G401.6 (cell line): Measurements from ENCODE around the gene MYRF.

Experiments
- FAIRE-seq: peaks from 2 replicates; lab custom pipeline; 2012; peaks lifted over from hg19 to GRCh38; lab: Jason Lieb, UNC

MYRF gene

GRCh38 chr11:61752117-61752924 lies at the start of gene MYRF:
Gene MYRF, plus strand, starts transcription at chr11:61752636. Its CDS starts 109 bp downstream, at chr11:61752745.
- no peak for FAIRE-seq

GRCh38 chr11:61702701-61703312 lies 49.6 kb upstream of the MYRF start:
- FAIRE-seq, result no peak

GRCh38 chr11:61704838-61705237 lies 47.6 kb upstream of the MYRF start:
- FAIRE-seq, result no peak

- no peak for FAIRE-seq
Observed at GRCh38 chr11:61706452-61707400, 45.7 kb upstream of the MYRF start.

GRCh38 chr11:61707574-61707973 lies 44.9 kb upstream of the MYRF start:
- FAIRE-seq, result no peak

- FAIRE-seq, result no peak
Observed at GRCh38 chr11:61709110-61709509, 43.3 kb upstream of the MYRF start.

- FAIRE-seq, result no peak
Observed at GRCh38 chr11:61709572-61709971, 42.9 kb upstream of the MYRF start.

- no peak for FAIRE-seq
Observed at GRCh38 chr11:61710019-61710418, 42.4 kb upstream of the MYRF start.

- FAIRE-seq, result no peak
Observed at GRCh38 chr11:61711037-61711436, 41.4 kb upstream of the MYRF start.

- FAIRE-seq, result no peak
Observed at GRCh38 chr11:61711498-61711897, 40.9 kb upstream of the MYRF start.

GRCh38 chr11:61712314-61712713 lies 40.1 kb upstream of the MYRF start:
- FAIRE-seq, result no peak

GRCh38 chr11:61712846-61713245 lies 39.6 kb upstream of the MYRF start:
- no peak for FAIRE-seq

GRCh38 chr11:61713464-61713863 lies 39.0 kb upstream of the MYRF start:
- no peak for FAIRE-seq

- FAIRE-seq, result no peak
Observed at GRCh38 chr11:61713906-61714305, 38.5 kb upstream of the MYRF start.

- no peak for FAIRE-seq
Observed at GRCh38 chr11:61714316-61714715, 38.1 kb upstream of the MYRF start.

GRCh38 chr11:61714916-61715315 lies 37.5 kb upstream of the MYRF start:
- no peak for FAIRE-seq

- no peak for FAIRE-seq
Observed at GRCh38 chr11:61715867-61716266, 36.6 kb upstream of the MYRF start.

- no peak for FAIRE-seq
Observed at GRCh38 chr11:61716478-61717285, 35.8 kb upstream of the MYRF start.

GRCh38 chr11:61717286-61718033 lies 35.0 kb upstream of the MYRF start:
- no peak for FAIRE-seq

GRCh38 chr11:61718046-61718531 lies 34.3 kb upstream of the MYRF start:
- FAIRE-seq, result no peak
